SK-N-MC (cell line): ENCODE data around the gene FOXP2.

Source experiments
- EZH2 ChIP-seq: fragments of 200-600 bp; sonication (generic); IDR thresholded peaks from one replicate; pipeline ENCODE4 v1.6.1; 2017; ENCODE audit warnings: antibody characterized with exemption
- POLR2AphosphoS5 ChIP-seq: IDR thresholded peaks from 2 replicates; pipeline ENCODE4 v1.6.1; 2012; ENCODE audit warnings: mild to moderate bottlenecking, low read depth, low read length, borderline replicate concordance

DNA sequence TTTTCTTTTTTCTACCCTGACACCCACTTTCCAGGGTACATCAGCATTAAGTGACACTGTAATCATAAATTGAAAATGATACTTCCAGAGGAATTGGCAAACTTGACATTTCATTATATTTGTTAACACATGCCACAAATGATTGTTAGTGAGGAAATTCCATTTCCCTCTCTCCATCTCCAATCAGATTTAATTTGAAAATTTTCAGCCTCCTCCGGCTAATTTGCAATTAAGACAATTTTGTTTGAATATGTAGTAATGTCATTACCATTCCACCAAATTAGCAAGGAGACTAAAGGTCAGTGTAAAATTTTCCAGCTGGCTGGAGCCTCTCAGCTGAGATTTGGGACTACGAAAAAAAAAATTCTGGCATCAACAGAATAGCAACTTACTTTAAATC lies 242.7 kb downstream of the FOXP2 start:
- TF ChIP-seq EZH2 (no peak), POLR2AphosphoS5 (no peak)
